GM21526 (cell line): ENCODE results near the gene BAZ1B.
"Not testable (repeated sequence)": the region's sequence is repeated elsewhere in the genome, so short reads cannot be mapped to it uniquely, and the experiment has no call there.

Experiments used
- ATAC-seq: cut with Tn5 transposase; IDR thresholded peaks from one replicate; pipeline ENCODE4 v1.9.1; 2021; ENCODE audit warnings: moderate library complexity; ENCODE audit not compliant: unreplicated experiment, low FRiP score

BAZ1B gene

DNA sequence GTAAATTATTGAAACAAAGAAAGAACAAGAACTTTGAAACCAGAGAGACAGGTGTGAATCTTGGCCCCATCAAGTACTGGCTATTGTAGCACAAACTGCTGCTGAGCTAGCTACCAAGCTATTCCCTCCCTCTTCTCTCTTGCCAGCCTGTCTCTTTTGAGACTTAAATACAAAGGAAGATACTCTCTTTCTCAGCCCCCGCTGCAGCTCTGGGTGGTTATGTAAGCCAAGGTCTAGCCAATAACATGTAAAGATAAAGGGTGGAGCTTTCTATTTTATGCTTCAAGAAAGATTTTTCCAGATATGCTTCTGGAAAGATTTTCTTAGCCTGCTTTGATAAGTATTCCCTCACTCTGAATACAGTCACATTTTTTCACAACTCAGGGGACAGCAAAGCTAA, 17.2 kb downstream of the BAZ1B start:
- ATAC-seq = no peak

DNA sequence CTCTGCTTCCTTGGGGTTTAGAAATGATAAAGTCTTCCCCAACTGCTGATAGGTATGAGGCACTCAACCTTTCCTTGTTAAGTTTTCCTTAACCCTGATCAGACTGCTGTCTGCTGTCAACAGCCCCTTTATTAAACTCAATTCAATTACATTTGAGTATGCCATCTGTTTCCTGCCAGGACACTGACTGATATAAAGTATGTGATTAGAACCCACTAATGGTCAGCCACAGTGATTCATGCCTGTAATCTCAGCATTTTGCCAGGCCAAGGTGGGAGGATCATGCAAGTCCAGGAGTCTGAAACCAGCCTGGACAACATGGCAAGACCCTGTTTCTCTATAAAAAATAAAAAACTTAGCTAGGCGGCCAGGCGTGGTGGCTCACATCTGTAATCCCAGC, 18.1 kb downstream of the BAZ1B start:
- ATAC-seq = no peak

DNA sequence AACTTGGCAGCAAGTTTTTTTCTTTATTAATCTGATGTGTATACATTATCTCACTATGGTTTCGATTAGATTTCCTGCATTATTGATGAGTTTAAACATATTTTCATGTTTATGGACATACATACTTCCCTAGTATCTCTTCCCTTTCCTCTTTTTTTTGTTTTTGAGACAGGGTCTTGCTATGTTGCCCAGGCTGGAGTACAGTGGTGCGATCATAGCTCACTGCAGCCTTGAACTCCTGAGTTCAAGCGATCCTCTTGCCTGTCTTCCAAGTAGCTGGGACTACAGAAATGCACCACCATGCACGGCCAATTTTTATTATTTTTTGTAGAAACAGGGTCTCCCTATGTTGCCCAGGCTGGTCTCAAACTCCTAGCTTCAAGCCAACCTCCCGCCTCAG, 18.9 kb downstream of the BAZ1B start:
- no peak for ATAC-seq

DNA sequence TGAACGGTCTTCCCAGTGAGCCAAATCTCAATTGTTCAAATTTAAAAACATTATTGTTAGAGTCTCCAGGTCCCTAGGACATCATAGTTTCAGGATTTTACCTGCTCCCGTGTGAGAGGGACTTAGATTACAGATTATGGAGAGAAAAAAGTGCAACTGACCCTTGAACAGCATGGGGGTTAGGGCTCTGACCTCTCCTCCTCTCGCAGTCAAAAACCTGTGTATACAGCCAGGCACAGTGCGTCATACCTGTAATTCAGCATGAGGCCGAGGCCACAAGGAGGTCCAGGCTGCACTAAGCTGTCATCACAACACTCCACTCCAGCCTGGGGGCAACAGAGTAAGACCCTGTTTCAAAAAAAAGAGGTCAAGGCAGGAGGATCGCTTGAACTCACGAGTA, 25.5 kb downstream of the BAZ1B start:
- no peak for ATAC-seq

DNA sequence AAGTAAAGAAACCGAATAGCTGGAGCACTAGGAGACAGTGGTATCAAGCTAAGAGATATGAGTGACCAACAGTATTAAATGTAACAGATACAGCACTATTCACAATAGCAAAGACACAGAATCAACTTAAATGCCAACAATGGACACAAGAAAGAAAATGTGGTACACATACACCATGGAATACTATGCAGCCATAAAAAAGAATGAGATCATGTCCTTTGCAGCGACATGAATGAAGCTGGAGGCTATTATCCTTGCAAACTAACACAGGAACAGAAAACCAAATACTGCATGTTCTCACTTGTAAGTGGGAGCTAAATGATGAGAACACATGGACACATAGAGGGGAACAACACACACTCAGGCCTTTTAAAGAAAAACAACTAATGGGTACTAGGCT, 26.6 kb downstream of the BAZ1B start:
- not testable (repeated sequence) for ATAC-seq

DNA sequence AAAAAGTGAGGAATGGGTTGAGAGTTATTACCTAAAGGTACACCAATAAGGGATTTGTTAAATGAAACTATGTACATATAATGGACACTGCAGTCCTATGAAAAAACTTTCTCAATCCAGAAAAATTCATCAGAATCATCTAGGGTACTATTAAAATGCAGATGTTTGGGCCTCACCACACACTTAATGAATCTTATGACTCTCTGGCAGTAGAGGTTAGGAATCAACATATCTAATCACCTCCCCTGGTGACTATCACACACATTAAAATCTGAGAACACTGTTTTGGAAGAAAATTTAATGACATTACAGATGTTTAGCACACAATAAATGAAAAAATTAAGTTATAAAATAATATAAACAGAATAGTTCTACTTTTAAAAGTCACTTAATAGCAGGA, 32.1 kb downstream of the BAZ1B start:
- ATAC-seq = no peak

DNA sequence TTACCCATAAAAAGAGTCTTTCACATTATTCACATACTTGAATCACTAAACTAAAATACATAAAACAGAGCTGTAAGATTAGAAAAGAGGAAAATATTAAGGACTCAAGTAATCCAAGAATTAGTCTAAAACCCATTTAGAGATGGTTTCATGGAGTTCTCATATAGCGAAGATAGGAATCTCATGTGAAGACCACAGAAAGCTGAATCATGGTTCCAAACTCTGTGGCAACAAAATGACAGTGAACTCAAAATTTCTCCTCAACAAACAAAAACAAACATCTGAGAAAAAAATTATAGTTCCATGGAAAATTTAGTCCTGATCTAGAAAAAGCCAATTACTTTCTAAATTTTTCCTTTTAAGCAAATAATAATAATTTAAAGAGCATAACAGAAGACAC, 34.6 kb downstream of the BAZ1B start:
- ATAC-seq = no peak

DNA sequence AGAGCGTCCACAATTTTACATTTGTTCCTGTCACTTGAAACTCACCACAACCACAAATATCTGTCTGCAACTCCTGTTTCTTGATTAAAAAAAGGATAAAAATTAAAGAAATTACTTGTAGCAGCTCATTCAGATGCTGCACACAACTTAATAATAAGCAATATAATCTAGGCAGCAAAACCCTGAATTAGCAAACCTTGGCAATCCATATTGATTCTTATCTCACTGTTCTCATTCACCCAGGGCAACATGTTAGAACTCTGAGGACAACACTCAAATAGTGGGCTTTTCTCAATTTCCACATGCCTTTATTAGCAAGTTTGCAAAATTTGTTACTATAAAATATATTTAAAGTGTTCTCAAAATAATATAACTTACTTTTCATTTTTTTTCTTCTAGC, 38.9 kb downstream of the BAZ1B start:
- no peak for ATAC-seq

DNA sequence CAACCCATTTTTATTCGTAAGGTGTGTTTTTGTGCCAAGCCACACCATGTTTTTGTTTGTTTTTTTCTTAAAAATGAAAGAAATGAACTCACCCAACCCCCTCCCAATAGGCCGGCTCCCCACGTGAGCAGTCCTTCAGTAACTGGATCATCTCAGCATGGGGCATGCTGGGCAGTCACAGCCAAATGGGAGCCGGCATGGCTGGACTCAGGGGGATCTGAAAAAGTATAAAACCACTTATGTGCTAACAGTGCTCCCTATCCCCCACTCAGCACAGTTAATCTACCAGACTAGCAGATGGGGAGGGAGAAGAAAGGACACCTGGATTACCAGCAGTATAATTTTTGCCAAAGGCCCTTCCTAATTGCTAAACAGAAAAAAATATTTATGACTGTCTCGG, 39.3 kb downstream of the BAZ1B start:
- ATAC-seq = no peak

DNA sequence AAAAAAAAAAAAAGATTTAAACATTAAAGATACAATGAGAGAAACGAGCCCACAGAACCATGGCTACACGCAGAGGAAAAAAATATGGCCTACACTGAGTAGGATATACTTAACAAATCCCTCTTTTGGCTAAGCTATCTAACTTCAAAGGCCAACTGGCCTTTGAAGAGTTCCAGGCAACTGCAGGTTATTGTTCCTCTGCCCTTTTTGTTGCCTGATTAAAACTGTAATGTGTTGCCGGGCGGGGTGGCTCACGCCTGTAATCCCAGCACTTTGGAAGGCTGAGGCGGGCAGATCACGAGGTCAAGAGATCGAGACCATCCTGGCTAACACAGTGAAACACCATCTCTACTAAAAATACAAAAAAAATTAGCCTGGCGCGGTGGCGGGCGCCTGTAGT, 40.6 kb downstream of the BAZ1B start:
- not testable (repeated sequence) for ATAC-seq

DNA sequence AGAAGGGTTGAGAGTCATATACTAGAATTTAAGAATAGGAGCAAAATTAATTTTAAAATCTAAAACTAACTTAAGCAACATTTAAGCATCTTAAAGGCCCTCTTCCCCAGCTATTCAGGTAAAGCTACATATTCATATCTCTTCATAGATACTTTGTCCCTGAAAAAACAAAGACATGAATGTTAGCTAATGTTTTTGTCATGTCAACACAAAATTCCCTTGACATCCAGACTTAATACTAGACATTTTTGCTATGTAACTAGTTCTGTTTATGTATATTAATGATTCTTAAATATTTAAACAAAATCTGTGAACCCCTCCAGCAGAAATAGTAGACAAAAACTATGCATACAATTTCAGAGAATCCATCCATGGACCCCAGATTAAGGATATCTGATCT, 43.5 kb downstream of the BAZ1B start:
- no peak for ATAC-seq

DNA sequence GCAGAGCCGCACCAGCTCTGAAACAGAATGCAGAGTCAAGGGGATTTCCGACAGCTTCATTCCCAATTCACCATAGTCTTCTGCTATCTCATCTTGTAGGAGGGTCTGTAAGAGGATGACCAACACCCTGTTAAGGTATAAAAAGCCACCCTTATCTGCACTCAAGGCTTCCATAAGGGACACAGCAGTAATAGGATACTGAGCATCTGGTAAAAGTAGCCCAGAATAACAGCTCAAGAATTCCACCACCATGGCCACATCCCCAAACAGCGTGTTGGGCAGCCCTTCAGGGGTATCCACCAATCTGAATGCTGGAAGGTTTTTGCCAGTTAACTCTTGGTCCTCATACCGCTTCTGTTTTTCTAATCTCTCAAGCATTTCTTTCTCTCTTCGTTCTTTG, 44.7 kb downstream of the BAZ1B start:
- no peak for ATAC-seq

DNA sequence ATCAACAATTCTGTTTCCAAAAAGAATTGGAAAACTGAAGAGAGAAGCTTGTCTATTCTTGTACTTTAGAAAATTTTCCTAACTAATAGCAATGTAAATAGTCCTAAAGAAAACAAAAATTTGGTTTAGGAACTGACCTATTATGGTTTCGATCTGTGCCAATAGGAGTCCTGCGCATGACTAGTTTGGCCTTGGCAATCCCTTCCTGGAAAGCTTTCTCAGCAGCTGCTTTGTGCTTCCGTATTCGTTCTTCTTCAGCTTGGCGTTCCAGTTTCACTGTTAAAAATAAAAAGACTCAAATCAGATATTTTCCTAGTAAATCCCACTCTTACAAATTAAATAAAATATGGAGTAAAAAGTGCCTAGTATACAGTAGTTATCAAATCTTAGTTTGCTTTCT, 51.9 kb downstream of the BAZ1B start:
- ATAC-seq = no peak

DNA sequence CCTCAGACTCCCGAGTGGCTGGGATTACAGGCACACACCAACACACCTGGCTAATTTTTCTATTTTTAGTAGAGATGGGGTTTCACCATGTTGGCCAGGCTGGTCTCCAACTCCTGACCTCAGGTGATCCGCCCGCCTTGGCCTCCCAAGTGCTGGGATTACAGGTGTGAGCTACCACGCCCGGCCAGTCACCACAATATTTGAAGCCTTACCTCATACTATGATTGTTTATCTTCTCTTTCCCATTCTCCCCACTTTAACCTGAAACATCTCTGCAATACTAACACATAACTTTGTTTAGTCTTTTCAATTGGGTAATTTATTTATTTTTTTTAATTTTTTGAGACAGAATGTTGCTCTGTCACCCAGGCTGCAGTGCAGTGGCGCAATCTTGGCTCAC, 55.0 kb downstream of the BAZ1B start:
- not testable (repeated sequence) for ATAC-seq

DNA sequence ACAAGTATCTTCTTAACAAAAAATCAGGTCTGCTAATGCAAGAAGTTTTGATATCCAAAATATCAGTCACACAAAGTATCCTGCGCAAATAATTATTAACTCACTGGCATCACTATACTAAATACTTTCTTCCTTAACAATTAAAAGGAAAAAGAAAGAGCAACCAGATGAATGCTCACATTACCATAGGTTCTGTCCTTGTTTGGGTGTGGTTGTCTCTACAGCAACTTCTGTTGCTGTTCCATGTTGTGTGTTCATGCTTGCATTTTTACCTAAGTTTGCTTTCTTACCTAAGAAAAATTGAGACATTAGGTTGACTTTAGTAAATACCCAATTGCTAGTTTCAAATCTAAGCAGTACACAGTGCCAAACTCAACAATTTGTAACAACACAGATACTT, 56.0 kb downstream of the BAZ1B start:
- no peak for ATAC-seq

DNA sequence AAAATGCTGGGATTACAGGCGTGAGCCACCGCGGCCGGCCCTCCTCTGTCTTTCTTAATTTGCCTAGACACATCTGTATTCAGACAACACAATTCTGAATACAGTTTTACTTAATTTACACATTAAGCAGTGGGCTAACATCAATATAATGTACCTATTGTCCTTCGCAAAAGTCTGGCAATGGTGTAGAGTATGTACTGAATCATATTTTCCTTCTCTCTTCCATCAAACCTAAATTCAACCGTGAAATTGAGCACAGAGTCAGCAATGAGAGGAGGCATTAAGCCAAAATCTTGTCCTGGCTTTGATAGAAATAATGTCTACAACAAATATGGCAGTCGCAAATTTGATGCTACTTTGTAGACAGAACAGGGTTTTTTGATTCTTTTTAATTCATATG, 58.1 kb downstream of the BAZ1B start:
- ATAC-seq = no peak

DNA sequence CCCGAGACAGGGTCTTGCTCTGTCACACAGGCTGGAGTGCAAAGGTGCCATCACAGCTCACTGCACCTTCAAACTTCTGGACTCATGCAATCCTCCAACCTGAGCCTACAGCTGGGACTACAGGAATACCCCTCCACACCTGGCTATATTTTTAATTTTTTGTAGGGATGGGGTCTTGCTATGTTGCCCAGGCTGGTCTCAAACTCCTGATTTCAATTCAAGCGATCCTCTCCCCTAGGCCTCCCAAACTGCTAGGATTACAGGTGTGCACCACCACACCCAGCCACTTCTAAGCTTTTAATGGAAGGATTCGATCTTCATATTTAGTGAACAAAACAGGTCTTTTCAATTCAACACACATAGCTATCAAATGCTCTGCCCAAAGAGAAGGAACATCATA, 58.8 kb downstream of the BAZ1B start:
- ATAC-seq = no peak

DNA sequence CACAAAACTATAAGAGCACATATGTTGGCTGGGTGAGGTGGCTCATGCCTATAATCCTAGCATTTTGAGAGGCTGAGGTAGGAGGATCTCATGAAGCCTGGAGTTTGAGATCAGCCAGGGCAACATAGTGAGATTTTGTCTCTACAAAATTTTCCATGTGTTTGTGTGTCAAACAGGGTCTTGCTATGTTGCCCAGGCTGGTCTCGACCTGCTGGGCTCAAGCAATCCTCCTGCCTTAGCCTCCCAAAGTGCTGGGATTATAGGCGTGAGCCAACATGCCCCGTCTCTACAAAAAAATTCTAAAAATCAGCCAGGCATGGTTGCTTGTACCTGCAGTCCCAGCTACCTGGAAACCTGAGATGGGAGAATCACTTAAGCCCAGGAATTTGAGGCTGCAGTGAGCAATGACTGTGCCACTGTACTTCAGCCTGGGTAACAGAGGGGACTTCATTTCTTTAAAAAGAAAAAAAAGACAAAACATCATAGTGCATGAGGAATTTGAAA, 60.3 kb downstream of the BAZ1B start:
- no peak for ATAC-seq

DNA sequence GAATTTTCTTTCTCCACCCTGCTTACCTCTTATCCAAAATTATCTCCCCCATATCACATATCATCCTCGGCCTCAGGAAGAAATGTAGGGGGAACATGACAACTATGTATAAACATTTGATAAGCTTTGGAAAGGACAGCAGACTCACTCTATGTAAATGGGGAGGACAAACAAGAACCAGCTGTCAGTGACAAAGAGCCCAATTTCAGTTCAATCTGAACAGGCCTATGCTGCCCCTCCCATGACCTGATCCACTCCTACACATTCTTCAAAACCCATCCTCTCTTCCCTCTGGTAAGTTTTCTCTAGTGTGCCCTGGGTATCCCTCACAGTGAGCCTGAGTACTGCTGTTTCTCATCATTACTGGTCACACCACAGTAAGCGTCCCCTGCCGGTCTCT, 67.7 kb downstream of the BAZ1B start:
- ATAC-seq = no peak

DNA sequence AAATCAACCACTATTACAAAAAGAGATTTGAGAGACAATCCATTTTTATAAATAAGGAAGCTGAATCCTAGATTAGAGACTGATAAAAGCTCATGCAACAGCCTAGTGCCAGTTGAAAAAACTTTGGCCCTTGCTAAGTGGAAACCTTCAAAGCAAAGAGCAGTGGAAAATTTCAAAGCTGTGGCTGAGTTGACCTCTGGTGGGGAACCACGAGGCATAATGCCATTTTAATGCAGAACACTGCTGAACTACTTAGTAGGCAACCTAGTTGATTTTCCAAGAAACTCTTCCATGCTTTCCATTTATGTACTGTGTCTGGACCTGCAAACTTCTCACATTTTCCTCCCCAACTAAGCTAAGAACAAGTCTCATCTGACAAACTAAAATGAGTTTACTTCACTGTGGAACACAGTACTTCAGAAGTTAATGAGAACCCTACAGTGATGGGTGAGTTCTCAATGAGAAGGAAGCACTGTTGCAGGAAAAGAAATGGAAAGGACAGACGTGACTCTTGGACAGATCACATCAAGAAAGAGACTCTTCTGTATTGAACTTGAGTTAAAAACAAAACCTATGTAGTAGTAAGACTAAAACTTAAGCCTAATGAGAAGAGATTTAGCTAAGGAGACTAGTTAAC, 69.0 kb downstream of the BAZ1B start:
- ATAC-seq = no peak

DNA sequence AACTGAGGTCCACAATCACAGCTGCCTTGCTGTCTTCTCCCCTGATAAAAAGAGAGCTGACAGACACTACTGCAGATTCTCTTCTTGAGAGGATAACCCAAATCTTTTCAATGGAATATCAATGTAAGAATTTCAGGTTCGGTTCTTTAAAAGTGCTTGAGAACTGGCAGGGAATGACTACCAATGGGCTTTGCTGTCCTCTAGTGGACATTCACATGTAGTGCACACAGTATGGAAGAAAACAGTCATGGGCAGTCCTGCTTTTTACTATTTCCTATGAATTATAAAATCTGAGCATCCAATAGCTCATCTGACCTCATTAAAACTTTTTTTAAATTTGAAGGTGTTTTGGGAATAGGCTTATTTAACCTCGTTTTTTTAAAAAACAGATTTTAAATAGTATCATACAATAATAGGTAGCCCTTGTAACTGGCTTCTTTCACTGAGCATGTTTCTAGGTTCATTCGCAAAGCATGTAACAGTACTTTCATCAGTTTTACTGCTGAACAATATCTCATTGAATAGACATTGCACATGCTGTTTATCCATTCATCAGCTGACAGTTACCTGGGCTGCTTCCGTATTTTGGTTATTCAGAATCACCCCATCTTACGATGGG, 70.2 kb downstream of the BAZ1B start:
- ATAC-seq = no peak

DNA sequence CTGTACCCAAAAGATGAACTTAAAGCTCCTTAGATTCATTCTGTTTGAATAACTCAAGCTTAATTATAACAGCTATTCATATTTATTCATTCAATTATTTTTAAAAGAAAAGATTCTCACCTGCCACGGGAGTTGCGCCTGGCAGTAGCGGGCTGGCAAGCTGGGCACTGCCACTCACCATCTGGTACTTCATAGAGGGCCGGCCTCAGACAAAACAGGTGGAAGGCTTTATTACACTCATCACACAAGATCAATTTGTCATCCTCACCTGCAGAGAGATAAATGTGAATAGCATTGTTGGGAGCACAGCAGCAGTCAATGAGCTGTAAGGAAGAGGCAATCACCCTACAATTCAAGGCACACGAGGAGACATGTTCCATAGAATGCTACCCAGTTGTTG, 72.7 kb downstream of the BAZ1B start:
- ATAC-seq = no peak

DNA sequence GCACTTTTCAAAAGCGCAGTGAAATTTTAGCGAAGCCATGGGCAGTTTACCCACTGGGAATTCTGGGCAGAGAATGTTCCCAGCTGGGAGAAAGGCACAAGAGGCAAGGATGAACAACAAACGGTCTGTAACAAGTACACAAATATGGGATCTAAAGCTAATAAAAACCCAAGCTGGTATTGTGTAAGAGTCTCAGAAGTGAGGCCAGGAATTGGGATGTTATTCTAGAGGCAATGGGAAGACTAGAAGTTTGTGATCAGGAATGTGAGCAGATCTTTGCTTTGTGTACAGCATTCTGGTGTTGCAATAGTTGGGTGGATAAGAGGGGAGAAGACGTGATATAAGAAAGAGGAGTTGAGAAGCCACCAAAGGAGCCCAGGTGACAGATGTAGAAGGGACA, 73.5 kb downstream of the BAZ1B start:
- ATAC-seq = no peak
